HepG2 (cell line): ENCODE results near the gene CRKL. TPM values are rescaled to one million over a fixed set of nuclear protein-coding genes. Genes with fewer than 3 reads are reported as not detected.
A peak's percentile ranks its signal among the peaks of the same experiment; 100 is the strongest.

Experiments used
- ARHGAP35 ChIP-seq: sonication (generic); formaldehyde crosslinking; IDR thresholded peaks from 2 replicates; pipeline ENCODE4 v1.9.0; 2022; ENCODE audit warnings: mild to moderate bottlenecking, inconsistent platforms, moderate library complexity, missing genetic modification reagents, borderline replicate concordance
- ASH2L ChIP-seq: fragments of 300-600, 200-600 bp; sonication (generic); IDR thresholded peaks from 2 replicates; pipeline ENCODE4 v1.7.0; 2017; ENCODE audit warnings: low read depth, mild to moderate bottlenecking, moderate library complexity, mixed read lengths, low read length; ENCODE audit not compliant: insufficient read length
- ATF7-NPFF ChIP-seq: sonication (generic); formaldehyde crosslinking; IDR thresholded peaks from 2 replicates; pipeline ENCODE4 v1.8.1; 2023; ENCODE audit warnings: mild to moderate bottlenecking, low read depth, missing genetic modification reagents, moderate library complexity
- CBX1 ChIP-seq: IDR thresholded peaks from one replicate; pipeline ENCODE4 v1.6.1; 2016; ENCODE audit warnings: antibody characterized with exemption, low read depth
- CEBPG ChIP-seq: IDR thresholded peaks from 2 replicates; pipeline ENCODE4 v1.6.1; 2016
- DNMT1 ChIP-seq: sonication (generic); formaldehyde crosslinking; IDR thresholded peaks from 2 replicates; pipeline ENCODE4 v1.5.1; 2020; ENCODE audit warnings: mild to moderate bottlenecking, missing genetic modification reagents
- DNMT3B ChIP-seq: conservative IDR thresholded peaks from 2 replicates; pipeline ENCODE4 v1.6.1; 2016; ENCODE audit warnings: missing biosample characterization, control low read depth
- DRAP1 ChIP-seq: IDR thresholded peaks from 2 replicates; pipeline ENCODE4 v1.6.1; 2016; ENCODE audit warnings: missing genetic modification reagents, missing compliant biosample characterization
- FOXA1 ChIP-seq, 2 experiments: fragments of 450-650 bp in 1 of 2; sonication (generic) in 1 of 2; formaldehyde crosslinking in 1 of 2; IDR thresholded peaks; 2 replicates each; pipeline versions ENCODE4 v1.4.0 to v1.6.1; 2016 to 2020; ENCODE audit warnings: missing genetic modification reagents in 1 of 2
- GATA4 ChIP-seq: sonication (generic); IDR thresholded peaks from 2 replicates; pipeline ENCODE4 v1.6.1; 2016; ENCODE audit warnings: antibody characterized with exemption, low read depth, borderline replicate concordance
- GATAD2A ChIP-seq: IDR thresholded peaks from 2 replicates; pipeline ENCODE4 v1.6.1; 2016
- GLI4 ChIP-seq: sonication (generic); formaldehyde crosslinking; IDR thresholded peaks from 2 replicates; pipeline ENCODE4 v1.5.1; 2020; ENCODE audit warnings: missing genetic modification reagents, mild to moderate bottlenecking, moderate library complexity, borderline replicate concordance
- HMGXB4 ChIP-seq, 2 experiments: sonication (generic) in 1 of 2; formaldehyde crosslinking in 1 of 2; IDR thresholded peaks; 2 replicates each; pipeline versions ENCODE4 v1.4.0 to v1.6.1; 2018 to 2020; ENCODE audit warnings: missing genetic modification reagents in 2 of 2, borderline replicate concordance in 1 of 2, low read depth in 1 of 2, mild to moderate bottlenecking in 1 of 2, missing biosample characterization in 1 of 2
- MAZ ChIP-seq, 2 experiments: sonication (generic) in 1 of 2; formaldehyde crosslinking in 1 of 2; IDR thresholded peaks; 2 replicates each; pipeline versions ENCODE4 v1.5.0 to v1.6.1; 2012 to 2020; ENCODE audit warnings: low read depth in 2 of 2, mild to moderate bottlenecking in 2 of 2, borderline replicate concordance in 1 of 2, improper control_type of control experiment in 1 of 2, low read length in 1 of 2, missing genetic modification reagents in 1 of 2, moderate library complexity in 1 of 2
- MEIS1 ChIP-seq: sonication (generic); formaldehyde crosslinking; IDR thresholded peaks from 2 replicates; pipeline ENCODE4 v1.9.0; 2021; ENCODE audit warnings: mild to moderate bottlenecking, missing genetic modification reagents, moderate library complexity, borderline replicate concordance
- SOX13 ChIP-seq, 3 experiments: fragments of 450-650 bp in 1 of 3; sonication (generic) in 1 of 3; formaldehyde crosslinking in 1 of 3; IDR thresholded peaks in 2 of 3; conservative IDR thresholded peaks in 1 of 3; 2 replicates each; pipeline versions ENCODE4 v1.5.0 to v1.6.1; 2016 to 2020; ENCODE audit warnings: antibody characterized with exemption in 1 of 3, mild to moderate bottlenecking in 1 of 3, missing compliant biosample characterization in 1 of 3, missing genetic modification reagents in 1 of 3, moderate library complexity in 1 of 3
- THYN1 ChIP-seq: sonication (generic); formaldehyde crosslinking; IDR thresholded peaks from 2 replicates; pipeline ENCODE4 v1.8.1; 2023; ENCODE audit warnings: low read depth, mild to moderate bottlenecking, moderate library complexity, missing genetic modification reagents, borderline replicate concordance
- TOE1 ChIP-seq: sonication (generic); formaldehyde crosslinking; IDR thresholded peaks from 2 replicates; pipeline ENCODE4 v1.4.0; 2020; ENCODE audit warnings: mild to moderate bottlenecking, missing genetic modification reagents
- YY1 ChIP-seq: IDR thresholded peaks from 2 replicates; pipeline ENCODE4 v1.6.1; 2011; ENCODE audit warnings: low read length, low read depth, moderate library complexity, mild to moderate bottlenecking; ENCODE audit not compliant: insufficient read depth, insufficient replicate concordance
- ZNF276 ChIP-seq: sonication (generic); formaldehyde crosslinking; IDR thresholded peaks from 2 replicates; pipeline ENCODE4 v1.4.0; 2020; ENCODE audit warnings: mild to moderate bottlenecking, low read depth, missing genetic modification reagents
- ZNF468 ChIP-seq: sonication (generic); formaldehyde crosslinking; IDR thresholded peaks from 2 replicates; pipeline ENCODE4 v1.8.0; 2022; ENCODE audit warnings: mild to moderate bottlenecking, moderate library complexity, missing genetic modification reagents
- ZNF562 ChIP-seq: sonication (generic); formaldehyde crosslinking; IDR thresholded peaks from 2 replicates; pipeline ENCODE4 v1.8.0; 2022; ENCODE audit warnings: missing genetic modification reagents, borderline replicate concordance
- ZNF570 ChIP-seq: sonication (generic); formaldehyde crosslinking; IDR thresholded peaks from 2 replicates; pipeline ENCODE4 v1.4.0; 2020; ENCODE audit warnings: mild to moderate bottlenecking, missing genetic modification reagents, borderline replicate concordance
- ZNF709 ChIP-seq: sonication (generic); formaldehyde crosslinking; IDR thresholded peaks from 2 replicates; pipeline ENCODE4 v1.5.0; 2020; ENCODE audit warnings: mild to moderate bottlenecking, missing genetic modification reagents
- polyA plus RNA-seq, 8 experiments: library from polyadenylated mRNA; depleted of rRNA in 3 of 8; stranded (reverse) in 7 of 8; unstranded in 1 of 8; fragments of >200 nt; fragmentation: Illumina TruSeq in 4 of 8; extraction: Trizol in 4 of 8; gene quantifications; 2 replicates each; pipeline versions ENCODE4 v1.2.1 to v1.2.3, GENCODE V29; 2011 to 2016; ENCODE audit warnings: low read depth in 4 of 8, missing spikeins in 1 of 8, mixed read lengths in 1 of 8; ENCODE audit not compliant: insufficient read depth in 1 of 8
- total RNA-seq, 5 experiments: library from RNA; depleted of rRNA; stranded (reverse); fragments of >200 nt; fragmentation: Illumina TruSeq; extraction: Trizol; gene quantifications; 2 replicates each; pipeline ENCODE4 v1.2.3, GENCODE V29; 2016; ENCODE audit warnings: low read depth in 1 of 5

Gene CRKL
- total and polyA plus RNA-seq, 2 of the 13 experiments (the other 11 are each of a cell fraction or from before 2014, with no cell fraction given), result 37.4 to 60.6 TPM

GRCh38 chr22:20951151-20951931 is 34.1 kb downstream of the CRKL start (continued):
- peak; percentile 94 for TF ChIP-seq DRAP1 (CRISPR knock-in tag)
- TF ChIP-seq TOE1 (CRISPR knock-in tag), result no peak
- TF ChIP-seq DNMT1, result no peak
- TF ChIP-seq ASH2L, result peak; percentile 9
- TF ChIP-seq GLI4 (CRISPR knock-in tag), result no peak
- TF ChIP-seq DNMT3B (CRISPR knock-in tag), result no peak
- TF ChIP-seq GATA4, result peak; percentile 81; the same call in 1 of the 2 replicates
- no peak for TF ChIP-seq MAZ (IDR thresholded peaks at IDR 0.05; ENCODE audit: borderline replicate concordance, low read depth, low read length)
- no peak for TF ChIP-seq MAZ (CRISPR knock-in tag; IDR thresholded peaks at IDR 0.05; ENCODE audit: low read depth)
- peak; percentile 71 for TF ChIP-seq GATAD2A
- no peak for TF ChIP-seq ZNF570 (CRISPR knock-in tag)
- TF ChIP-seq YY1, result no peak
- no peak for TF ChIP-seq SOX13 (IDR thresholded peaks at IDR 0.05)
- TF ChIP-seq SOX13 (CRISPR knock-in tag; conservative IDR thresholded peaks at IDR 0.05 in 1 of 2, IDR thresholded peaks at IDR 0.05 in 1 of 2), result peak in 1 of 2 experiments; percentile 64; a peak in 2 of 4 replicates
- no peak for TF ChIP-seq FOXA1 (IDR thresholded peaks at IDR 0.05)
- TF ChIP-seq FOXA1 (CRISPR knock-in tag; IDR thresholded peaks at IDR 0.05), result peak; percentile 37; the same call in 1 of the 2 replicates
- peak in 1 of 2 experiments; percentile 9; a peak in 1 of 4 replicates for TF ChIP-seq HMGXB4 (CRISPR knock-in tag; IDR thresholded peaks at IDR 0.05; ENCODE audit: borderline replicate concordance in 1 of 2, low read depth in 1 of 2)
- no peak for TF ChIP-seq ATF7-NPFF
- TF ChIP-seq ZNF276, result no peak
- no peak for TF ChIP-seq THYN1
- peak; percentile 47; the same call in 1 of the 2 replicates for TF ChIP-seq CEBPG (CRISPR knock-in tag)
- no peak for TF ChIP-seq ZNF468 (CRISPR knock-in tag)
- no peak for TF ChIP-seq ZNF709 (CRISPR knock-in tag)
- peak; percentile 57; the same call in 1 of the 2 replicates for TF ChIP-seq MEIS1 (CRISPR knock-in tag)
- no peak for TF ChIP-seq ARHGAP35 (CRISPR knock-in tag)
- no peak for TF ChIP-seq ZNF562
- TF ChIP-seq CBX1, result no peak
